CD4-positive, alpha-beta T cell (primary cell): ENCODE results near the gene ANKH. TPM values are rescaled to one million over a fixed set of nuclear protein-coding genes. Genes with fewer than 3 reads are reported as not detected.

Experiments
- ATAC-seq: fragments of 200-7000 bp; cut with Tn5 transposase; one replicate; pipeline ENCODE4 v1.10.0; 2022; ENCODE audit warnings: mild to moderate bottlenecking; ENCODE audit not compliant: poor library complexity
- CTCF ChIA-PET: fragments of 350-600 bp; sonication (Branson Sonifier 250); formaldehyde crosslinking; loops from one replicate; lab custom pipeline; 2021; ENCODE audit warnings: antibody characterized with exemption, inconsistent platforms; lab: Charles Lee
- POLR2A ChIA-PET: fragments of 350-600 bp; sonication (Branson Sonifier 250); formaldehyde crosslinking; loops from one replicate; lab custom pipeline; 2021; ENCODE audit warnings: antibody characterized with exemption, inconsistent platforms; lab: Charles Lee
- DNase-seq, 14 experiments: peaks; one replicate each; pipeline ENCODE4 v3.0.0-alpha.2; 2013 to 2020; ENCODE audit warnings: mixed read lengths in 2 of 14
- H3K27ac ChIP-seq, 2 donors: one replicate each; pipeline versions ENCODE4 v1.5.1 to v1.7.0; 2013; ENCODE audit warnings: low read length in 2 of 2, low read depth in 1 of 2, mild to moderate bottlenecking in 1 of 2
- H3K27me3 ChIP-seq, 2 experiments: 1 replicate in 1 of 2; 2 replicates in 1 of 2; pipeline versions ENCODE4 v1.6.1 to v1.7.0; 2013; ENCODE audit warnings: low read length in 2 of 2, control low read depth in 1 of 2, mild to moderate bottlenecking in 1 of 2, moderate library complexity in 1 of 2; ENCODE audit not compliant: insufficient read depth in 2 of 2, control insufficient read depth in 1 of 2
- H3K36me3 ChIP-seq: one replicate; pipeline ENCODE4 v1.6.1; 2013; ENCODE audit warnings: low read length, control low read depth; ENCODE audit not compliant: insufficient read depth
- H3K4me1 ChIP-seq: one replicate; pipeline ENCODE4 v1.6.1; 2013; ENCODE audit warnings: low read length, control low read depth; ENCODE audit not compliant: insufficient read depth
- H3K4me3 ChIP-seq: one replicate; pipeline ENCODE4 v1.5.1; 2013; ENCODE audit warnings: mild to moderate bottlenecking, low read length, moderate library complexity
- H3K9me3 ChIP-seq, 2 experiments: 1 replicate in 1 of 2; 2 replicates in 1 of 2; pipeline versions ENCODE4 v1.6.1 to v1.7.0; 2013; ENCODE audit warnings: low read length in 2 of 2, mild to moderate bottlenecking in 2 of 2, control low read depth in 1 of 2, moderate library complexity in 1 of 2; ENCODE audit not compliant: control insufficient read depth in 1 of 2, insufficient read depth in 1 of 2
- H3K27ac Mint-ChIP-seq: one replicate; pipeline ENCODE4 v1.8.0; 2020; ENCODE audit warnings: mixed read lengths
- H3K27me3 Mint-ChIP-seq: one replicate; pipeline ENCODE4 v1.8.0; 2021; ENCODE audit warnings: mixed read lengths
- H3K36me3 Mint-ChIP-seq: one replicate; pipeline ENCODE4 v1.8.0; 2021; ENCODE audit warnings: low read depth, mixed read lengths
- H3K4me1 Mint-ChIP-seq: one replicate; pipeline ENCODE4 v1.8.0; 2021; ENCODE audit warnings: low read depth, mixed read lengths
- H3K4me3 Mint-ChIP-seq: one replicate; pipeline ENCODE4 v1.8.0; 2020; ENCODE audit warnings: mild to moderate bottlenecking, mixed read lengths
- H3K9me3 Mint-ChIP-seq: one replicate; pipeline ENCODE4 v1.8.0; 2020; ENCODE audit warnings: mixed read lengths
- intact Hi-C, 2 experiments: fragments of 100-400 bp; cut with DNase I in 1 of 2; cut with micrococcal nuclease in 1 of 2; formaldehyde crosslinking; loops; one replicate each; pipeline versions ENCODE4 v1.15.1 to v1.9.0; 2023 to 2025; cut with DNase I, micrococcal nuclease
- total RNA-seq, 174 experiments: library from RNA in 2 of 174; stranded (reverse) in 2 of 174; gene quantifications; one replicate each; pipeline ENCODE4 v1.2.3 and lab custom pipeline; 2021 to 2026
- TF ChIP-seq, protein P1 (sequence below): fragments of 200-600 bp; IDR thresholded peaks from one replicate; pipeline ENCODE4 v1.8.0; 2022; ENCODE audit warnings: antibody characterized with exemption, mild to moderate bottlenecking

Gene ANKH
- total RNA-seq, 2 experiments from 2014 or later: 69.5 to 72.3 TPM

DNA sequence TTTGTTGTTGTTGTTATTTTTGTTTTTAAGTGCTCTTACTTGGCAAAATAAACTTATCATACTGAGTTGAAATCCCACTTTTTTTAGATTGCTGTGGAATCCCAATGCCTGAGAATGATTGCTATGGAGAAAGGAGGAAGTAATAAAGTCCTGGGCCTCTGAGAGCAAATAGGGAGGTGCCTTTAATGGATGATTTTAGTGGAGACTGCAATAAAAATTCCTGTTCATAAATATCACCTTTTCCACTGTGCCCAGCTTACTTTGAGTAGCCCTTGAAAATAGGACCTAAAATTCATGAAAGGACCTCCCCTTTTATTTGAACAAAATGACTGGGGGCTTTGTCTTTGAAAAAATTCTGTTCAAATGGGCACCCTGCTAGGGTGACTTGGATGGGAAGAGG lies 21.8 kb upstream of the ANKH start:
- Mint-ChIP-seq H3K27ac (no peak overlapping the region), H3K4me1 (no peaks in the 10 kb centered on the region), H3K4me3 (no peak overlapping the region), H3K27me3 (no peaks in the 10 kb centered on the region), H3K36me3 (no peaks in the 10 kb centered on the region), H3K9me3 (no peaks in the 10 kb centered on the region)
- Histone ChIP-seq H3K4me1 (no peaks in the 10 kb centered on the region), H3K27ac (no peak overlapping the region), H3K4me3 (no peak overlapping the region), H3K36me3 (no peaks in the 10 kb centered on the region), H3K27me3 (no peaks in the 10 kb centered on the region), H3K9me3 (no peaks in the 10 kb centered on the region)
- intact Hi-C loops: no loop called here
- ATAC-seq (no peak), DNase-seq (no peak)
- CTCF ChIA-PET: no interaction called here
- TF ChIP-seq, protein P1, sequence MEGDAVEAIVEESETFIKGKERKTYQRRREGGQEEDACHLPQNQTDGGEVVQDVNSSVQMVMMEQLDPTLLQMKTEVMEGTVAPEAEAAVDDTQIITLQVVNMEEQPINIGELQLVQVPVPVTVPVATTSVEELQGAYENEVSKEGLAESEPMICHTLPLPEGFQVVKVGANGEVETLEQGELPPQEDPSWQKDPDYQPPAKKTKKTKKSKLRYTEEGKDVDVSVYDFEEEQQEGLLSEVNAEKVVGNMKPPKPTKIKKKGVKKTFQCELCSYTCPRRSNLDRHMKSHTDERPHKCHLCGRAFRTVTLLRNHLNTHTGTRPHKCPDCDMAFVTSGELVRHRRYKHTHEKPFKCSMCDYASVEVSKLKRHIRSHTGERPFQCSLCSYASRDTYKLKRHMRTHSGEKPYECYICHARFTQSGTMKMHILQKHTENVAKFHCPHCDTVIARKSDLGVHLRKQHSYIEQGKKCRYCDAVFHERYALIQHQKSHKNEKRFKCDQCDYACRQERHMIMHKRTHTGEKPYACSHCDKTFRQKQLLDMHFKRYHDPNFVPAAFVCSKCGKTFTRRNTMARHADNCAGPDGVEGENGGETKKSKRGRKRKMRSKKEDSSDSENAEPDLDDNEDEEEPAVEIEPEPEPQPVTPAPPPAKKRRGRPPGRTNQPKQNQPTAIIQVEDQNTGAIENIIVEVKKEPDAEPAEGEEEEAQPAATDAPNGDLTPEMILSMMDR: no peak
- POLR2A ChIA-PET: no interaction called here

DNA sequence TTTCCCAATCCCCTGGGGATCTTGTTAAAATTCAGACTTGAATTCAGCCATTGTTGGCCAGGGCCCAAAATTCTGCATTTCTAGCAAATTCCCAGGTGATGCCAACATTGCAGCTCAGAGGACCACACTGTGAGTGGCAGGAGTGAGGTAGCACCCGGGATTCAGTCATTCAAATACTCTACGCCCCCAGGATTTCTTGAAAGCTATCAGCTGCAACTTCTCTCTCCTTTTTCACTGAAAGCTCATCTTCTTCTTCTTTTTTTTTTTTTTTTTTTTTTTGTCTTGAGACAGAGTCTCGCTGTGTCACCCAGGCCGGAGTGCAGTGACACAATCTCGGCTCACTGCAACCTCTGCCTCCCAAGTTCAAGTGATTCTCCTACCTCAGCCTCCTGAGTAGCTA lies 19.3 kb upstream of the ANKH start:
- intact Hi-C loops: no loop called here
- Histone ChIP-seq H3K36me3 (no peaks in the 10 kb centered on the region), H3K27ac (no peak overlapping the region), H3K4me3 (no peak overlapping the region), H3K4me1 (no peaks in the 10 kb centered on the region), H3K9me3 (no peaks in the 10 kb centered on the region), H3K27me3 (no peaks in the 10 kb centered on the region)
- Mint-ChIP-seq H3K27me3 (no peaks in the 10 kb centered on the region), H3K9me3 (no peaks in the 10 kb centered on the region), H3K4me1 (no peaks in the 10 kb centered on the region), H3K4me3 (no peak overlapping the region), H3K27ac (no peak overlapping the region), H3K36me3 (no peaks in the 10 kb centered on the region)
- TF ChIP-seq, protein P1: no peak
- no peak for DNase-seq
- ChIA-PET POLR2A (no interaction called here), CTCF (no interaction called here)
- no peak for ATAC-seq

DNA sequence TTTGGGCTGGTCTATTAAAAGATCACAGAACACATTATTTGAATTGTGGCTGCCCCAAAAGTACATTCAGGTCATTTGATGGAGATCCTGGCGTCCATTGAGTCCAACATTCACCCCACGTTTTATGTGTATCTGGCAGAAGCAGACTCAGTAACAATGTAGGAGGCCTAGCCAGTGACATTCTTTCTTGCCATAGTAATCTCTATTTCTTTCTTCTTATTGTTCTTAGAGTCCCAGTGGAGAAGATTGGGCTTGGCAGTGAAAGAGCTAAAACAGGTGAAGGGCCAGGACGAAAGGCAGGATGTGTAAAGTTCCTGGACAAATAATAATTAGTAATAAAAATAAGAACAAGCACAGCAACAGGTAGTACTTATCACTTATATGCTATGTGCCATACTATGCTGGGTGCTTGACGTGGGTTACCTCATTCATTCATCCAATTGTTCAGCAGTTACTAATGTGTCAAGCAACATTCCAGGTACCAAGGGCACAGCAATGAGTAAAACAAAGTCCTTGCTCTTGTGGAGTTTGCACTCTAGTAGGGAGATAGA lies 12.6 kb upstream of the ANKH start:
- Mint-ChIP-seq H3K27ac (no peak overlapping the region), H3K9me3 (no peaks in the 10 kb centered on the region), H3K4me3 (no peak overlapping the region), H3K4me1 (no peaks in the 10 kb centered on the region), H3K36me3 (no peaks in the 10 kb centered on the region), H3K27me3 (no peaks in the 10 kb centered on the region)
- no peaks in the 10 kb centered on the region for H3K27me3 ChIP-seq
- H3K36me3 ChIP-seq: no peaks in the 10 kb centered on the region
- CTCF ChIA-PET: no interaction called here
- H3K9me3 ChIP-seq: no peaks in the 10 kb centered on the region
- TF ChIP-seq, protein P1: no peak
- H3K4me1 ChIP-seq: no peaks in the 10 kb centered on the region
- POLR2A ChIA-PET: no interaction called here
- no peak overlapping the region for H3K27ac ChIP-seq
- intact Hi-C loops: loop anchor here in 1 of 2 experiments (5.0 kb wide), 1 partner anchor 103 kb away; no protein-coding TSS in a partner anchor
- H3K4me3 ChIP-seq: no peak overlapping the region
- no peak for ATAC-seq
- DNase-seq: no peak
